GM21381 (cell line): ENCODE results near the gene LDB2.

ENCODE experiments used
- ATAC-seq: cut with Tn5 transposase; IDR thresholded peaks from one replicate; pipeline ENCODE4 v1.9.1; 2021; ENCODE audit warnings: mild to moderate bottlenecking, moderate library complexity; ENCODE audit not compliant: unreplicated experiment

The LDB2 gene

DNA sequence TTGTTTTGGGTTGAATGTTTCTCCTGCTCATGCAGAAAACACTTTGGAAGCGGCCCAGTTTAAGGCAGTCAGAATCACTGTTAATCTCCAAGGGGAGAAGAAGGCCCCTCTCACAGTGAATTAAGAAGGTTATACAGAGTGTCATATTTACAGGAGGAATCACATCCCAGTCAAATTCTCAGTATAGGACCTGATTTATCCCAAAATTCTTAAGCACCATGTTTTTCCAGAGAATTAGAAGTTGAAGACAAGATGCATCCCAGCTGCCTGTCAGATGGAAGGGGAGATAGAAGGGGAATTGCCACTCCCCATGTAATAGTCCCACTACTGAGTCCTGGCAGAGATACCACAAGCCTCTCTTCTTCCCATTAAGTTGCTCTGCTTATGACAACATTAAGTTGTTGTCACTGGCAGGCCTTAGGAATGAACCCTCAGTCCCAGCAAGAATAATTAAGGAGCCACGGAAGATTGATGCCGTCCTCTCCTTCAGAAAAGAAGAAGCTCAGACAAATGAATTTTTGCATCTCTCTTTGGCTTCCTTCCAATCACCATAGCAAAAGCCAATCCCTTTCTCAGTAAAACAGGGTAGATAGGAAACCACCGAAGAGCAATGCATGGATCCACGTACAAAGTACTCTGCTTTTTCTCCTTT lies 138.4 kb downstream of the LDB2 start:
- no peak for ATAC-seq

DNA sequence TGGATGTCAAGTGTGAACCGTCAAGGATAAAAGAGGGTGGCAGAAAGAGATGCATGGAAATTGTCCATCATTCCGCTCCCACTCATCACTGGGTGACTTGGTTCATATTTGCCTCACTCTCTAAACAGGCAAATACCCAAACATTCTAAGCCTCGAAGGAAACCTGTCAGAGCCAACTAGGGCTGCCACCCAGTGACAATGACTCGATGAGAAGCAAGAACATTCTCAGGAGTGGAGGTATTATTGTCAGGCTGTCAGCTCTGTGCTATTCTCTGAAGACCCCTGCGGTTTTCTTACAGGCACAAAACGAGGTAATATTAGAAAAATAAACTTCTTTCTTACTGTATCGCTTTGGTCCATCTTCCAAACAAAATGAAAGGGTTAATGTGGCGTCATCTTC lies 139.6 kb downstream of the LDB2 start:
- no peak for ATAC-seq

DNA sequence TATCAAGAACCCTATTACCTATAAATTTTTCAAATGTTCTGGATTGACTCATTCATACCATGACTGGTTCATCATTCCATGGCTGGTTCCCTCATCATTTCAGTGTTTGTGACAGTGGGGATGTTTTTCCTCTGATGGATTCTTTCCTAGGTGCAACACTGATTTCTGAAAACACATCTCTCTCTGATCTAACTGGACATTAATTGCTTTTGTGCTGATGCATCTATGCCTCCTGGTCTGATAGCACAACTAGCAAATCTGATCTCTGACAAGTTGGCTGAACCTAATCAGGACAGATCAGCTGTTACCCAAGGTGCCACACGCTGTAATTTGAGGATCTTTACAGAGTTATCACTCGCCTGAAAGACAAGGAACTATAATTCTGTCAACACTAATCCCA lies 140.2 kb downstream of the LDB2 start:
- ATAC-seq, result no peak

DNA sequence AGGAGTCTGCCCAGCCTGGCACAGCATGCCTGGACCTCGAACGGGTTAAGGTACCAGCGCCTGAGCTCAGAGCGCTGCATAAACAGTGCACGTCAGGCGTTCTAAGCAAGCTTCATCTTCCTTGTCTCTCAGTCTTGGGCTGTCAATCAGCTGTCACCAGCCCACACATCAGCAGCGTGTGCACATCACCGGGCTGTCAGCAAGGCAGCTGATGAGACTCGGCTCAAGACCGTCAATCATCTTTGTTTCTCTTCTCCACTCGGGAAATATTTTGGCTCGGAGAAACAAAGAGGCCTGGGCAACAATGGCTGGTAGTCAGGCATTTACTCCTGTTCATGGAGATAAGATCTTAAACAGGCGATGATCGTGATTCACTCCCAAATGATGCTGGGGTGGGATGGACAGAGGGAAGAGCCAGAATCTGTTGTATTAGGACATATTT lies 141.3 kb downstream of the LDB2 start:
- ATAC-seq, result no peak

DNA sequence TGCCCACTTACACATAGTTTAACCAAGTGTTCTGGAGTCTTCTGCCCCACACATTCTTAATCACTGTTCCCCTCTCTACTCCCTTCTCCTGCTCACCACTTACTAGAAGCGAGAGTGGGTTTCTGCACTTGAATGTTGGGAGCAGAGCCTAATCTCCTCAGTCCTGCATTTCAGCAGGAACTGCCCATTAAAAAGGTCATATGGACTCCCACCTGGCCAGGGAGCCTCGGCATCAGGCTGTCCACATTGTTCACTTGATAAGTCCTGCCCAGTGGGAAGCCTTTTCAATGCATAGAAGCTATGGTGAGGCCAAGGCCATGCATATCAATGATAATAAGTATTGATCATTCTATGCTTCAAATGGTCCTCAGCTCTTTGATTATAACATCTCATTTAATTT lies 144.3 kb downstream of the LDB2 start:
- no peak for ATAC-seq

DNA sequence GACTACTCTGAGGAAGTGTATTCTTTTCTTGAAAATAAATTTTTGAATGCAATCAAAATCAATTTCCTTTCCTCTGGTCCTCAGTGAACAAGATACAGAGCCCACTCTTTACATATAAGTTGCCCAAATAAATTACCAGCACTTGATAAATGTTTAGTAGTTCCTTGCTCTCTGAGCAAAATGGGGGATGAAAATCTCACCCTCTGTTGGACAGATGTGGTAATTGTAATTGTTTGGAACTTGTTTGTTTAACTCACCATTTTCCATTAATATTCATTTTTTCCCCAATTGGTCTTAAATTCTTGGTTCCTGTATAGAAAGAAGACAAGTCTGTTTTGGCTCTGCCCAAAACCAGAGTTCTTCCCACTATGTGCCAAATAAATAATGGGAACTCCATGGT lies 146.3 kb downstream of the LDB2 start:
- no peak for ATAC-seq

DNA sequence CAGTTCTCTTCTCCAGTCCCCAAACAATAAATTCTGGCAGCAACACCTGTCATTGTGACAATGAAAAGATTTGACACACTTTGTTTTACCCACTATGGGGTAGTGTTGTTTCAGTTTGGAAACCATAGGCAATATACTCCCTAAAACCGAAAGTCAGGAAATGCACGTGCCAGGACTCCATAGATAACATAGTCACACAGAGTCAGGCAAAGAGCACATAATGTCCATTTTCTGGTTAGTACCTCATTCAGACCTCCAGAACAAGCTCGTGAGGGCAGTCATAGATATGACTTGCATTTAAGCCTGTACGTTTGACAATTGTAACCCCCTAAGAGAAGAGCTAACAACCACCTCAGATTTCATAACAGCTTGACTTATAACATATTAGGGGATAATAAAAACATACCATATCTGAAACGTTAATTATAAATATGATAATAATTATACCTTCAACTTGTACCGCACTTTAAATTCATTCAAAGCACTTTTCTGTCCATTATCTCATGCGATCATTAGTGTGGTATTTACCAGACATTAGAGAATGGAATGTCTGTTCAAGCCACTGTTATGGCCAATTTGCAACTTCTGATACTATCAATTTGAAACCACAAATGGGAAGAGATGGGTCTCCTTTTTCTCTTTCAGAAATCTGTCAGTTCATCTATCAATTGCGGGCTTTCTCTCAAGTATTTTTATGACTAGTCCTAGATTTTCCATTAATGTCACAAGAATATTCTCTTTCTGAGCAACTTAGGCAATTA lies 147.4 kb downstream of the LDB2 start:
- ATAC-seq, result no peak

DNA sequence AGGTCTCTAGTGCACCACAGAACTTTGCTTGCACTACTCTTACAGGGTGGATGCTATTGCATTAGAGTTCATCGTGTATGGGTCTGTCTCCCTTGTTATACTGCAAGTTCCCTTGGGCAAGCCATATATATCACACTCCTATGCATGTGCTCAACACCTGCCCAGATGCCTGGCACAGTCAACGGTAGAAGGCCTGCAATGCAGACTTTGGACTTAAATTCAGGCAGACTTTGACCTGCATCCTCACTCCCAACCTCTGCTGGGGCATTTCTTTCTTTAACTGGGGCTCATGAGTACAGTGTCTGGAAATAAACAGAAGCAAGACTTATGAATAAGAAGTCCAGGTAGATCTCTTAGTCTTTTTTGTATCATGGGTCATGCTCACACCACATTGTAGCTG lies 148.2 kb downstream of the LDB2 start:
- no peak for ATAC-seq

DNA sequence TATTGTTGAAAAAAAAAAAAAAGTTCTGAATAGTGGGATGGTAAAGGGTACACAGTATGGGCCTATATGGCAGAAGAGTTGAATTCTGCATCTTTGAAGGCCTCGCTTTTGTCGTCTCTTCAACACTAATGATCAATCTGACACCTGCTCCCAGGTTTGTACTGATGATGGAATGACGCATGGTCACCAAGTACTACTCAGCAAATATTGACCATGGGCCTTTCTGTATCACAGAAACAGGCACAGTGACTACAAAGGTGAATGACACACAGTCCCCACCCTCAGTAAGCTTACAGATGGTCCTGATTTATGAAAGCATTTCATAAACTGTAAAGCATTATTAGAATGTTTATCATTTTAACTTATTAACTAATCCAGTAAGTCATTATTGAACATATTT lies 152.6 kb downstream of the LDB2 start:
- ATAC-seq, result no peak

DNA sequence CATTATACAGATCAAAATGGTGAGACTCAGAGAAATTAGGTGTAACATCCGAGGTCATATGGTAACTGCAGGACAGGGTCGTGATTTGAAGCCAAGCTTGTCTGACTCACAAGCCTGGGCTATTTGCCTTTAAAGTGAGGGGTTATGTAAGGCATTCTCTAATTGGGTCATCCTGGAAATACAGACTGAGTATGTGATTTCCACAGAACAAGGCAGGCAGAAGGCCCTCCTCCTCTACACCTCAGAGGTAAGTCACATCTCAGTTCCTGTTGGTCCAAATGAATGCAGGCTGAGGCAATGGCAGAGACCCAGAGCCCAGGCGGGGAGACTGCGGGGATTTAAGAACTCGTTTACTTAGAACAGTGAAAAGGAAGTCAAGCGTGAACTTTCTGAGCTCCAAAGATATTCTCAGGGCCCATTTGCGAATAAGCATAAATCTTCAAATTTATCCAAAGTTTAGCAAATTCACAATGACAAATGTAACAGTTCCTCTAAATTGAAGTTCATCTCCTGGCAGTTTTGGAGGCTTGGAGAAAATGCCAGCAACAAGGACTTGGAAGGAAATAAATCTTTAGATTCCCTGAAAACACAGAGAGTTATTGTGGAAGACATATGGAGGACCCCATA lies 153.3 kb downstream of the LDB2 start:
- ATAC-seq, result no peak

DNA sequence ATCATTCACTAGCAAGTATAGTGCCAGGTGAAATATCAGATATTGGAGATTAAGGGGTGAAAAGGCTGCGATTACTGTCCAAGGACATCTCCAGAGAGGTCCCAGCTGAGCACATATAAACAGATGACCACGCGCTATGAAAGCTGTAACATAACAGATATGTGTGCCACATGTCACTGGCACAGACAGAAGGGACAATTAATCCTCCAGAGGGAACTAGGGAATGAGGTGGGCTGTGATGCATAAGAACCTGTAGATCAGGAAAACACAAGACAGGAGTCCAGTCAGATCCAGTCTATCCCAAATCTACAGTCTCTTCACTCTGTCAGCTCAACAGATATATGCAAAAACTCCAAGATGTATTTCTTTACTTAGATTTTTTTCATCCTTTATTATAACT lies 157.2 kb downstream of the LDB2 start:
- ATAC-seq, result no peak

DNA sequence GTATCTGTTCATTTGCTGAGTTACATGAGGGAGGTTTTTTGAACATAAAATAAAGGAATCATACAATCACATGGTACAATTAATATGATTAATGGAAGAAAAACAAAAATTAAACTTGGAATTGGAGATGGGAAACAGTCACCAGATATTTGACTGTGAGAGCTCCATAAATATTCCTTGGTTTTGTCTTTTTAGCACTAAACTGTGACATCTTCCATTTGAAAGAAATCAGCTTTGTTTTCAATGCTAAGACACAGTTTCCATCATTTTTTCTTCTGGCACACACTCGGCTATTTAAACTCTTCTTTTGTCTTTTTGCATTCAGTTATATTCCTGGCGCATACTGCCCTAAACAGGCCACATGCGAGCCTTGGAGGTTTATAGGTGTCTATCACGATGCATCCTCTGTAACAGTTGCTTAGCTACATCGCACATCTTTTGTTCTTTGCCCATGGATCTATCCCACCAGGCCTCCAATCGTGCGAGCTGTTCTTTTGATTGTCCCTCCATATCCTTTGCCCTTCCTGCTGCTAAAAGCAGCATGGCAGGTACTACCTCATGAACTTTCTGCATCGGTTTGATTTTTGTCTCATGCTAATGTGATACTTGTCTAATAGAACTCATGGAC lies 158.3 kb downstream of the LDB2 start:
- ATAC-seq, result no peak

DNA sequence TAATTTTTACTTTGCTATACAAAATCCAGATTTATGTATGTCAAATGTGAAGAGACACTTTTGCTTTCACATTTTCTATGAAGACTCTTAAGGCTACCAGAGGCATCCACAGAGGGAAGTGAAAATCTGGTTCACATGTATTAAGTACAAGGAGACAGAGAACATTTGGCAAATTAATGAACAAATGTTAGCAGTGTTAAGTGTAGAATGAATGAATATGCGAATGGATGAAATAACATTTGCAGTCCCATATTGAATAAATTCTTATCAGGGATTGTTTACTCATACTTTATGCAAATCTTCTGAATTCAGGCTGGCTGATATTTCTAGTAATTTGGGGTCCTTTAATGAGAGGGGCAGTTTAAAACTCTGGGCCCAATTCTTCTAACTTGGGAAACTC lies 159.9 kb downstream of the LDB2 start:
- no peak for ATAC-seq

DNA sequence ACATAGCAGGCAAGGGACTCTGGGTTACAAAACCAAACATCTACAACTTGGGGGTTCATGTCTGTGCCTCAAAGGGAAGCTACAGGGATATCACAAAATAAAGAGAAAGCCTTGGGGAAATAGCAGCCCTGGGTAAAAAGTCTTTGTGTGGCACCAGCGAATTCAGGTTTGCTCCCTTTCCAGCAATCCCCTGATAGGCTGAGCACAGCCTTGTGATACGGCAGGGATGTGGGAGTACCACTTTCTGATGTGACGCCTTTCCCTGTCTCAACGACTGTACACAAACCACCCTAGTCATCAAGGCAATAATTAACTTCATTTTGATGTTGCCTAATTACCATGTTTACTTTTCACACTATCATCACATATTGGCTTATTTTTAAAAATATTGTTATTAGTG lies 164.9 kb downstream of the LDB2 start:
- no peak for ATAC-seq

DNA sequence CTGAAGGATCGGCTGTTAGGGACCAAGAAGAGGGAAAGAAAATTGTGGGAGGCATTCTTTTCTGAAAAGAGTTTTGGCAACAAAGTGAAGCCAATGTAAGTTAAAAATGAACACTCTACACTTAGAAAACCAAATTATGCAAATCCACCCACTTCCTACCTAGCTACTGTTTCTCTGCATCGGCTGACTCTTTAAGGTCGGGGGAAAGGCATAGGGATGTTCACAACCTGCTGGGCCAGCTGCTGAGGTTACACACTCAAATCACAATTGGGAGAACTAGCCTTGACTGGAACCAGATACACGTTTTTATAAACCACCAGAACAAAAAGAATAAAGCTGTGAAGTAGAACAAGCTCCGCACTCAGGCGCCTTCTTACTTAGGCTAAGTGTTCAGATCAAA lies 165.7 kb downstream of the LDB2 start:
- no peak for ATAC-seq

DNA sequence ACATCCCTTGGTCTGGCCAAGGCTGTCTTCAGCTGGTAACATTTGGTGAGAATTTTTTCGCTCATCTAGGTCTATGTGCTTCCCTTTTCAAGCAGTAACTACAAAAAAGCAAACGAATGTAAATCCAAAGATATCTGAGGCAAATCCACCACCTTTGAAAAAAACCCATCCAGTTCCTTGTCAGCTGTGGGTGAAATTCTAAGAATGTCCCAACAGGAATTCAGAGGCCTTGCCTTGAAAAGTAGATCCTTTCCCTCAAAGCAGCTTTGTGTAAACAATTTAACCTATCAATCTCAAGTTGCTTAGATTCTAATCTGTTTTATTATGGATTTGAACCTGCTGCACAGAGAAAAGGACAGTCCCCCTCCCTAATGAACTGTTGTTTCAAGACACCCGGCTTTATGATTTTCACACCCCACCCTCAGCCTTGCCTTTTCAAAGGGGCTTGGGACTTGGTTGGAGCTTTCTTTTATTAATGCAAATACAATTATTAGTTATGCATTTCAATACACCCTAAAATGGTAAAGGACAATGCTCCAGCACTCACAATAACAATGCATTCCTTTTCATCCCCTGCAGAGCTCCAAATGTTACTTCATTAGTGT lies 166.6 kb downstream of the LDB2 start:
- no peak for ATAC-seq

DNA sequence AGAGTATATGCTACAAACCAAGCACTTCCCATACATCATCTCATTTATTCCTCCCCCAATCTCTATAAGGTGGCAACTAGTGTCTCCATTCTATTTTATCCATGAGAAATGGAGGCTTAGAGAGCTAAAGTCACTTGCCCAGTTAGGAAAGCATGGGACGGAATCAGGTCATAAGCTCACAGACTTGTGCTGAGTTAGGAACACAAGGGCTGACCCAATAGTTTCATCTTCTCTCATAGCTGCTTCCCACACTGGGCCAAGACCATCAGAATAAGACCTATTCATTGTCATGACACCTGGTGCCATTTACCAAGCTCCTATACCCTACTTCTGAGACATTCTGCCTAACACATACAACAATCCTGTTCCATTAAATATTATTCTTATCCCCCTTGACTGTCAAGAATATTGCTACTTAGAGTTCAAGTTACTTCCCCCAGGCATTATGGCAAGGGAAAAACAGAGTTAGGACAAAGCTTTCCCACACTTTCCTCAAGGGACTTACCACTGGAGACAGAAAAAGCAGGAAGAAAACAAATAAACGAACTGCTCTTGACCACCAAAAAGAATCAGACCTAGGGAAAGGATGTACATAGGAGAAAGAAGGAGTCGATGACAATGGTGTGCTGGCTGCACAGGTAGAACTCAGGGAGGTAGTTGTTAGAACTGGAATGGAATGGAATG lies 167.8 kb downstream of the LDB2 start:
- no peak for ATAC-seq

DNA sequence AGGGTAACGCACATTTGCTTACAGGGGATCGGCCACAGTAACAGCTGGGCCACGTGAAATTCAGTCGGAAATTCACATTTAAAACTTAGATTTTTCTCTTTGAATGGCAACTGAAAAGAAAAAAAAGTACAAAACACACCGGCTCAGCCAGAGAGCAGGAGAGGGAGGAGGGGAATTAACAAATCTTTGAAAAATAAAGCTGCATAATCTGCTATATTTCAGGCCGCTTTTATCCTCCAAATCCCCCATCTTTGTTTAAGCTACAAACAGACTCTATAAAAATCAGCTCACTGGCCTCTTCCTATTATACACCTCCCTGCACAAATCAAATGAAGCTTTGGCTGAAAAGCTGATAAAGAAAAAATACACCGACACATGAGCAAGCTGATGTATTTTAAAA lies 169.1 kb downstream of the LDB2 start:
- no peak for ATAC-seq

DNA sequence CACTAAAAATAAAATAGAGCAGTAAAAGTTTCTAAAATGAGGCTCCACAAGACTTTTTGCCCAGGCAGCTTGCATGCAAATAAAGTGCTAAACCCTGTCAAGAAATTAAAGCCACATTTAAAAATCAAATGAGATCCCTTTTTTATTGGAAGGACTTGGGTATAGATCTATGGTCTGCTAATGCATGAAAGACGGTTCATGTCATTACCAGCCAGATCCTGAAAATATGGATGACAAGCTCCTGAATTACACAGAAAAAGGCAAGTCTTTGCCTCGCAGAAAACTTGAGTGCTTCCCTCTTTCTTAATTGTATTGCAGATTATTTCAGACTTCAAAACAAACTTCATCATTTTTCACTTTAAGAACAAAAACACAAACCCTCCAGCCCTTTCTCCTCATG lies 169.6 kb downstream of the LDB2 start:
- no peak for ATAC-seq

DNA sequence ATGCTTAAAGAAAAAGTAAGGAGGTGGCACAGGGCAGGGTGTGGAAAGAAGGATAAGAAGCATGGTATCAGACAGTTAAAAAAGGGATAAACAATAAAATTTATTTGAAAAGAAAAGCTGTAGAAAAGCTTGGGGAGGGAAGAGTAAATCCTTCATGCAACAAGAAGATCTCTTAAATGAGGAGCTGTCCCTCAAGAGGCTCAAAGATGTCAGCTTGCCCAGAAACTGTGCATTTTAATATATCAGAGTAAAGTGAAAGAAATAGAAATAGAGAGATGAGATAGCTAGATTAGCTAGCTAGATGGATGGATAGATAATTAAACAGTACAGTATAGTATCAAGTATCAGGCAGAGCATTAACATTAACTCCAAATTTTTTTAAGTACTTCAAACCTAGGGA lies 170.3 kb downstream of the LDB2 start:
- no peak for ATAC-seq

DNA sequence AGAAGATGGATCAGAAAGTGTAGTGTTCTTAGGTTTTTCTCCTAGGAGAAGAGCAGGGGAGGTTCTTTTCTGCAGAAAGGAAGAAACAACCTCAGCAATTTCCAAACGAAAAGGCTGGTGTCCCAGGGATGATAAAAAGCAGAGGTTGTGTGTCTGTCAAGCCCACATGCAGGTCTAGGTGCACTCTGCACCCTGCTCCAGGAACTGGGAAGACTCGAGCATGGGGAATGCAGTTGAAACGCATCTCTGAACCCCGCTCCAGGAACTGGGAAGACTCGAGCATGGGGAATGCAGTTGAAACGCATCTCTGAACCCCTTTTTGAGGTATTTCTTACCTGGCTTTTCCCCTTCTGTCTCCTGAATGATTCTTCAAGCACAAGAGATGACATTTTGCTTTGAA lies 171.2 kb downstream of the LDB2 start:
- ATAC-seq, result no peak
